Neural cell (in vitro differentiated cells): ENCODE results near the gene ZNF554. TPM values are rescaled to one million over a fixed set of nuclear protein-coding genes. Genes with fewer than 3 reads are reported as not detected.

ENCODE experiments used
- H2AFZ ChIP-seq: fragments of 200-600, 300-800 bp; sonication (generic), shearing (Covaris generic); 2 replicates; pipeline ENCODE4 v1.6.0; 2014; ENCODE audit warnings: low read depth, mild to moderate bottlenecking, antibody characterized with exemption, low read length, moderate library complexity
- H3F3A ChIP-seq: fragments of 200-600 bp; shearing (Covaris generic); 2 replicates; pipeline ENCODE4 v1.6.1; 2016; ENCODE audit warnings: mild to moderate bottlenecking, moderate library complexity, mixed read lengths, antibody characterized with exemption, low read length; ENCODE audit not compliant: insufficient read depth, poor library complexity, severe bottlenecking
- H3K27ac ChIP-seq: fragments of 200-600, 300-800 bp; sonication (generic), shearing (Covaris generic); 2 replicates; pipeline ENCODE4 v1.5.1; 2014; ENCODE audit warnings: mild to moderate bottlenecking, low read length, moderate library complexity
- H3K27me3 ChIP-seq: fragments of 300-800, 200-600 bp; sonication (generic), shearing (Covaris generic); 2 replicates; pipeline ENCODE4 v1.6.0; 2014; ENCODE audit warnings: mild to moderate bottlenecking, low read depth, low read length, moderate library complexity; ENCODE audit not compliant: insufficient read depth
- H3K36me3 ChIP-seq: fragments of 300-800, 200-600 bp; sonication (generic), shearing (Covaris generic); 2 replicates; pipeline ENCODE4 v1.5.1; 2014; ENCODE audit warnings: mild to moderate bottlenecking, antibody characterized with exemption, low read length, moderate library complexity; ENCODE audit not compliant: insufficient read depth
- H3K4me2 ChIP-seq: fragments of 300-800, 200-600 bp; sonication (generic), shearing (Covaris generic); 2 replicates; pipeline ENCODE4 v1.6.0; 2014; ENCODE audit warnings: mild to moderate bottlenecking, low read length
- H3K4me3 ChIP-seq: fragments of 300-800, 200-600 bp; sonication (generic), shearing (Covaris generic); 2 replicates; pipeline ENCODE4 v1.5.1; 2014; ENCODE audit warnings: mild to moderate bottlenecking, low read length, moderate library complexity
- H3K79me2 ChIP-seq: fragments of 200-600 bp; shearing (Covaris generic); replicated peaks from 2 replicates; pipeline ENCODE4 v1.6.0; 2014; ENCODE audit warnings: mild to moderate bottlenecking, low read length, moderate library complexity; ENCODE audit not compliant: insufficient read depth
- H3K9ac ChIP-seq: fragments of 300-800, 200-600 bp; sonication (generic), shearing (Covaris generic); 2 replicates; pipeline ENCODE4 v1.6.1; 2016; ENCODE audit warnings: mild to moderate bottlenecking, low read length, mixed read lengths
- H3K9me2 ChIP-seq: fragments of 200-600 bp; shearing (Covaris generic); 2 replicates; pipeline ENCODE4 v1.6.1; 2016; ENCODE audit warnings: mild to moderate bottlenecking, low read length, mixed read lengths; ENCODE audit not compliant: insufficient read depth
- H3K9me3 ChIP-seq: fragments of 200-600, 300-800 bp; sonication (generic), shearing (Covaris generic); 2 replicates; pipeline ENCODE4 v1.6.1; 2016; ENCODE audit warnings: mild to moderate bottlenecking, mixed run types, low read length, moderate library complexity, mixed read lengths
- H4K20me1 ChIP-seq: fragments of 200-600 bp; shearing (Covaris generic); 2 replicates; pipeline ENCODE4 v1.6.1; 2016; ENCODE audit warnings: mild to moderate bottlenecking, mixed run types; ENCODE audit not compliant: insufficient read depth
- CTCF ChIP-seq: fragments of 450-650 bp; IDR thresholded peaks from 2 replicates; pipeline ENCODE4 v1.5.1; 2014; ENCODE audit warnings: antibody characterized with exemption, mild to moderate bottlenecking, moderate library complexity; ENCODE audit not compliant: poor library complexity, severe bottlenecking
- EP300 ChIP-seq: fragments of 450-650 bp; conservative IDR thresholded peaks from 2 replicates; pipeline ENCODE4 v1.6.1; 2014; ENCODE audit warnings: antibody characterized with exemption, mild to moderate bottlenecking, moderate library complexity; ENCODE audit not compliant: poor library complexity, severe bottlenecking
- EZH2 ChIP-seq: fragments of 200-600, 300-800 bp; shearing (Covaris generic), sonication (generic); IDR thresholded peaks from 2 replicates; pipeline ENCODE4 v1.6.1; 2014; ENCODE audit warnings: antibody characterized with exemption, low read length, borderline replicate concordance, mild to moderate bottlenecking; ENCODE audit not compliant: insufficient read depth, poor library complexity, severe bottlenecking
- MXI1 ChIP-seq: fragments of 450-650 bp; conservative IDR thresholded peaks from 2 replicates; pipeline ENCODE4 v1.6.1; 2014; ENCODE audit warnings: antibody characterized with exemption, mild to moderate bottlenecking; ENCODE audit not compliant: poor library complexity, severe bottlenecking
- POLR2AphosphoS5 ChIP-seq: IDR thresholded peaks from 2 replicates; pipeline ENCODE4 v1.6.1; 2012
- RAD21 ChIP-seq: fragments of 450-650 bp; conservative IDR thresholded peaks from 2 replicates; pipeline ENCODE4 v1.6.1; 2014; ENCODE audit warnings: antibody characterized with exemption, mild to moderate bottlenecking, moderate library complexity
- REST ChIP-seq: IDR thresholded peaks from 2 replicates; pipeline ENCODE4 v1.6.1; 2012; ENCODE audit warnings: borderline replicate concordance
- SMC3 ChIP-seq: fragments of 450-650 bp; conservative IDR thresholded peaks from 2 replicates; pipeline ENCODE4 v1.6.1; 2014; ENCODE audit warnings: antibody characterized with exemption, mild to moderate bottlenecking, moderate library complexity; ENCODE audit not compliant: poor library complexity
- TAF1 ChIP-seq: IDR thresholded peaks from 2 replicates; pipeline ENCODE4 v1.6.1; 2012; ENCODE audit warnings: low read depth
- polyA plus RNA-seq: library from polyadenylated mRNA; depleted of rRNA; stranded (reverse); fragments of >200 nt; gene quantifications from 2 replicates; pipeline ENCODE4 v1.2.3, GENCODE V29; 2014

Gene ZNF554
- polyA plus RNA-seq, 1 donor from 2014 or later = 22.5 TPM

GRCh38 chr19:2837430-2837829 is 17.8 kb downstream of the ZNF554 start:
- Histone ChIP-seq H3K36me3 (peaks cover 39% of the 10 kb centered on the region), H2AFZ (no peak overlapping the region), H3K4me3 (no peak overlapping the region), H3F3A (no peaks in the 10 kb centered on the region), H3K9ac (no peak overlapping the region), H4K20me1 (no peaks in the 10 kb centered on the region), H3K27ac (no peak overlapping the region), H3K27me3 (no peaks in the 10 kb centered on the region), H3K4me2 (no peak overlapping the region), H3K79me2 (peaks cover 5% of the 10 kb centered on the region), H3K9me2 (no peaks in the 10 kb centered on the region), H3K9me3 (peaks cover 30% of the 10 kb centered on the region)
- TF ChIP-seq TAF1 = no peak
- TF ChIP-seq CTCF = no peak
- TF ChIP-seq EZH2 = no peak
- TF ChIP-seq SMC3 = no peak
- TF ChIP-seq REST = no peak
- no peak for TF ChIP-seq RAD21
- TF ChIP-seq EP300 = no peak
- no peak for TF ChIP-seq POLR2AphosphoS5
- no peak for TF ChIP-seq MXI1

GRCh38 chr19:2840794-2841791 is 21.4 kb downstream of the ZNF554 start, which contains the start of gene ZNF555:
TSS of gene ZNF555 (plus strand) at chr19:2841475. CDS start at chr19:2841573, 98 bp downstream.
- peak within 1 kb of the TSS; percentile 78 for H3K27ac ChIP-seq
- no peak for TF ChIP-seq EZH2
- peak; percentile 60 for TF ChIP-seq TAF1
- peak; percentile 69 for TF ChIP-seq CTCF
- peak; percentile 79 for TF ChIP-seq POLR2AphosphoS5
- TF ChIP-seq REST = no peak
- TF ChIP-seq EP300 = peak; percentile 29
- TF ChIP-seq SMC3 = no peak
- peak; percentile 53 for TF ChIP-seq MXI1
- H3K9me3 ChIP-seq = peaks cover 10% of the 10 kb centered on the region
- peaks cover 12% of the 10 kb centered on the region for H3K79me2 ChIP-seq
- peak within 1 kb of the TSS; percentile 93 for H3K4me3 ChIP-seq
- H3K4me2 ChIP-seq = peak within 1 kb of the TSS; percentile 73
- peak within 1 kb of the TSS; percentile 74 for H3K9ac ChIP-seq
- H4K20me1 ChIP-seq = no peaks in the 10 kb centered on the region
- peaks cover 11% of the 10 kb centered on the region for H3K36me3 ChIP-seq
- H2AFZ ChIP-seq = peak within 1 kb of the TSS; percentile 56
- H3K27me3 ChIP-seq = no peaks in the 10 kb centered on the region
- no peaks in the 10 kb centered on the region for H3K9me2 ChIP-seq
- H3F3A ChIP-seq = no peaks in the 10 kb centered on the region
